Glutamatergic neuron (in vitro differentiated cells): Measurements from ENCODE around the gene TLR8. TPM values are rescaled to one million over a fixed set of nuclear protein-coding genes. Genes with fewer than 3 reads are reported as not detected.

Source experiments
- DNase-seq: peaks from one replicate; pipeline ENCODE4 v3.0.0; 2022
- H3K27ac Mint-ChIP-seq: one replicate; pipeline ENCODE4 v1.8.0; 2020; ENCODE audit warnings: mild to moderate bottlenecking, mixed read lengths, inconsistent platforms; ENCODE audit not compliant: unreplicated experiment
- H3K27me3 Mint-ChIP-seq: one replicate; pipeline ENCODE4 v1.8.0; 2020; ENCODE audit warnings: mild to moderate bottlenecking, moderate library complexity, mixed read lengths, inconsistent platforms; ENCODE audit not compliant: unreplicated experiment
- H3K36me3 Mint-ChIP-seq: one replicate; pipeline ENCODE4 v1.8.0; 2020; ENCODE audit warnings: mild to moderate bottlenecking, mixed read lengths, inconsistent platforms; ENCODE audit not compliant: unreplicated experiment
- H3K4me1 Mint-ChIP-seq: one replicate; pipeline ENCODE4 v1.8.0; 2020; ENCODE audit warnings: mild to moderate bottlenecking, low read depth, mixed read lengths, inconsistent platforms; ENCODE audit not compliant: unreplicated experiment
- H3K4me3 Mint-ChIP-seq: one replicate; pipeline ENCODE4 v1.8.0; 2020; ENCODE audit warnings: mild to moderate bottlenecking, mixed read lengths, inconsistent platforms; ENCODE audit not compliant: unreplicated experiment
- H3K9me3 Mint-ChIP-seq: one replicate; pipeline ENCODE4 v1.8.0; 2020; ENCODE audit warnings: mild to moderate bottlenecking, moderate library complexity, mixed read lengths, inconsistent platforms; ENCODE audit not compliant: unreplicated experiment
- total RNA-seq: library from RNA; stranded (reverse); fragmentation: NEBNext Ultra II Directional; extraction: Animal tissue kit (Norgen Biotek cat#: 25700); gene quantifications from one replicate; pipeline ENCODE4 v1.2.1, GENCODE V29; 2021; ENCODE audit not compliant: unreplicated experiment
- TF ChIP-seq, protein P1 (sequence below): fragments of 200-600 bp; sonication (generic); IDR thresholded peaks from one replicate; pipeline ENCODE4 v1.5.0; 2021; ENCODE audit not compliant: partially characterized antibody, unreplicated experiment

TLR8 gene
- total RNA-seq, 1 donor from 2014 or later = not detected

- TF ChIP-seq, protein P1, sequence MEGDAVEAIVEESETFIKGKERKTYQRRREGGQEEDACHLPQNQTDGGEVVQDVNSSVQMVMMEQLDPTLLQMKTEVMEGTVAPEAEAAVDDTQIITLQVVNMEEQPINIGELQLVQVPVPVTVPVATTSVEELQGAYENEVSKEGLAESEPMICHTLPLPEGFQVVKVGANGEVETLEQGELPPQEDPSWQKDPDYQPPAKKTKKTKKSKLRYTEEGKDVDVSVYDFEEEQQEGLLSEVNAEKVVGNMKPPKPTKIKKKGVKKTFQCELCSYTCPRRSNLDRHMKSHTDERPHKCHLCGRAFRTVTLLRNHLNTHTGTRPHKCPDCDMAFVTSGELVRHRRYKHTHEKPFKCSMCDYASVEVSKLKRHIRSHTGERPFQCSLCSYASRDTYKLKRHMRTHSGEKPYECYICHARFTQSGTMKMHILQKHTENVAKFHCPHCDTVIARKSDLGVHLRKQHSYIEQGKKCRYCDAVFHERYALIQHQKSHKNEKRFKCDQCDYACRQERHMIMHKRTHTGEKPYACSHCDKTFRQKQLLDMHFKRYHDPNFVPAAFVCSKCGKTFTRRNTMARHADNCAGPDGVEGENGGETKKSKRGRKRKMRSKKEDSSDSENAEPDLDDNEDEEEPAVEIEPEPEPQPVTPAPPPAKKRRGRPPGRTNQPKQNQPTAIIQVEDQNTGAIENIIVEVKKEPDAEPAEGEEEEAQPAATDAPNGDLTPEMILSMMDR = no peak
- H3K36me3 Mint-ChIP-seq = no peaks in the 10 kb centered on the region
- H3K27ac Mint-ChIP-seq = no peak overlapping the region
- DNase-seq = no peak
- peaks cover 8% of the 10 kb centered on the region for H3K4me1 Mint-ChIP-seq
- peaks cover 3% of the 10 kb centered on the region for H3K27me3 Mint-ChIP-seq
- no peaks in the 10 kb centered on the region for H3K9me3 Mint-ChIP-seq
- no peak overlapping the region for H3K4me3 Mint-ChIP-seq
These were observed 18.7 kb upstream of the TLR8 start for GRCh38 chrX:12887767-12888166.

DNA sequence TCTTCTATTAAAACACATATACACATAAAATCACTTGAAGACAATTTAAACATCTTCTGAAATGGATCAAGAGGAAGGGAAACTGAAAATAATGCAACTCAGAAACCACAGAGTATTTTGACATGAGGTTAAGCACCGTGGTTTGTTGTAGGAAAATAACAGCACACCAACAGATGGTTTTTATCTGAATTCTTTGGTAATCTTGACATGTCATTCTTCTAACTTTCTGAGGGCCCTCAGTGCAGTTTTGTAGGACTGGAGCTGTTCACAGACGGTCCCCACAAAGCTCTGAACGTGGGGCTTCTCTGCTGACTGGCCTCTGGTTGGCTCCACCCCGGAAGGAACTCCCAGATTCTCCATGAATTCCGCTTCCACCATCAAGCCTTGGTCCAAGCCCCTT lies 16.0 kb upstream of the TLR8 start:
- no peak overlapping the region for H3K4me3 Mint-ChIP-seq
- no peaks in the 10 kb centered on the region for H3K9me3 Mint-ChIP-seq
- no peak overlapping the region for H3K27ac Mint-ChIP-seq
- DNase-seq = no peak
- TF ChIP-seq, protein P1 = no peak
- no peaks in the 10 kb centered on the region for H3K36me3 Mint-ChIP-seq
- peaks cover 2% of the 10 kb centered on the region for H3K4me1 Mint-ChIP-seq
- H3K27me3 Mint-ChIP-seq = peaks cover 2% of the 10 kb centered on the region

DNA sequence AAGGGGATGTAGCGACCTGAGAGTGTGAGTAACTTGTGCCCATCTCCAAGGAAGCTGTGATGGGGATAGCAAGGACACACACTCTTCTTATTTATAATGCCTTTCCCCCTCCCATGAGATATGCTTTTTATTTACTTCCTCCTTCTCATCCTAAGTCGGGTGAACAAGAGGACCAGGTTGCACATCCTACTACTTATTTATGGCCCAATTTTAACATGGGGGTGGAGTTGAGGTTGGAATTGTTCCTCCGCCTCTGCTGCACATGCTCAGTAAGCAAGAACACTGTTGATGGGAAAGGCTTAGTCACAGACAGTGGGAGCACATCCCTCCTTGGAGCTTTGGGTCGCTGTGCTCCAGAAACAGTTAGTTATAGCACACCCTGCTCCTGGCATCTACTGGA lies 15.2 kb upstream of the TLR8 start:
- no peaks in the 10 kb centered on the region for H3K9me3 Mint-ChIP-seq
- no peak for DNase-seq
- H3K4me3 Mint-ChIP-seq = no peak overlapping the region
- no peak overlapping the region for H3K27ac Mint-ChIP-seq
- H3K27me3 Mint-ChIP-seq = no peaks in the 10 kb centered on the region
- no peaks in the 10 kb centered on the region for H3K36me3 Mint-ChIP-seq
- TF ChIP-seq, protein P1 = no peak
- peaks cover 2% of the 10 kb centered on the region for H3K4me1 Mint-ChIP-seq

DNA sequence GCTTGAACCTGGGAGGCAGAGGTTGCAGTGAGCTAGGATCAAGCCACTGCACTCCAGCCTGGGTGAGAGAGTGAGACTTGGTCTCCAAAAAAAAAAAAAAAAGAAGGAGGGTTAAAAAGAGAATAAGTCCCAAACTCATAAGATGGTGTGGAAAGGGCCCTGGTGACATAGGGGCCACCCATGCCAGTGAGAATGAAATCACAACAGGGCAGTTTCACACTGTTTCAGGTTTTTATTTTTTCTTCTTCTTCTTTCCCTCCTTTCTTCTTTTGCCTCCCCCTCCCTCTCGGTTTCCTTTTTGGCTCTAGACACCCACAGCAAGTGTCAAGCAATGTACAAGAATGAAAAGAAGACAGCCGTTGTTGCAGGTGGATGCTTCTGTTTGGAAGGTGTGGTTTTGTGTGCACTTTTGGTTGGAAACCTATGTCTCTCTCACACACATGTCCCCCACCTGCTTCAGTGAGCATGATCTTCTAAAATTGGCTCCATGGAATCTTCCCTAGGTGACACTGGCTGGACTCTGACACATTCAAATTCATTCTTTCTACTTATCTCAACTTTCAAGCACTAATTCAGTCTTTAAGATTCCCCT lies 14.4 kb upstream of the TLR8 start:
- H3K4me1 Mint-ChIP-seq = no peaks in the 10 kb centered on the region
- TF ChIP-seq, protein P1 = no peak
- DNase-seq = no peak
- no peaks in the 10 kb centered on the region for H3K9me3 Mint-ChIP-seq
- no peak overlapping the region for H3K27ac Mint-ChIP-seq
- H3K36me3 Mint-ChIP-seq = no peaks in the 10 kb centered on the region
- H3K4me3 Mint-ChIP-seq = no peak overlapping the region
- H3K27me3 Mint-ChIP-seq = no peaks in the 10 kb centered on the region

GRCh38 chrX:12892716-12893115 lies 13.7 kb upstream of the TLR8 start:
- DNase-seq = no peak
- no peak overlapping the region for H3K27ac Mint-ChIP-seq
- H3K9me3 Mint-ChIP-seq = no peaks in the 10 kb centered on the region

More at GRCh38 chrX:12892716-12893115, 13.7 kb upstream of the TLR8 start:
- TF ChIP-seq, protein P1 = no peak
- Mint-ChIP-seq H3K36me3 (no peaks in the 10 kb centered on the region), H3K4me3 (no peak overlapping the region), H3K4me1 (no peaks in the 10 kb centered on the region), H3K27me3 (no peaks in the 10 kb centered on the region)
